CD4-positive, alpha-beta memory T cell (primary cell): Measurements from ENCODE around the gene SLC45A3. TPM values are rescaled to one million over a fixed set of nuclear protein-coding genes. Genes with fewer than 3 reads are reported as not detected.

Experiments
- CTCF ChIA-PET: fragments of 350-600 bp; sonication (Branson Sonifier 250); formaldehyde crosslinking; loops from one replicate; lab custom pipeline; 2021; ENCODE audit warnings: inconsistent platforms; ENCODE audit not compliant: partially characterized antibody; lab: Charles Lee
- POLR2A ChIA-PET: fragments of 350-600 bp; sonication (Branson Sonifier 250); formaldehyde crosslinking; loops from one replicate; lab custom pipeline; 2021; ENCODE audit not compliant: partially characterized antibody; lab: Charles Lee
- DNase-seq, 5 donors: peaks; one replicate each; pipeline versions ENCODE4 v3.0.0 to v3.0.0-alpha.2; 2020 to 2022; ENCODE audit warnings: mixed read lengths in 1 of 5
- H3K27ac ChIP-seq: one replicate; pipeline ENCODE4 v1.7.0; 2013; ENCODE audit warnings: low read depth, low read length
- H3K27me3 ChIP-seq: 2 replicates; pipeline ENCODE4 v1.7.0; 2013; ENCODE audit warnings: mild to moderate bottlenecking, low read length, moderate library complexity; ENCODE audit not compliant: insufficient read depth
- H3K36me3 ChIP-seq: 2 replicates; pipeline ENCODE4 v1.7.0; 2013; ENCODE audit warnings: mild to moderate bottlenecking, low read length, moderate library complexity; ENCODE audit not compliant: insufficient read depth
- H3K4me1 ChIP-seq: 2 replicates; pipeline ENCODE4 v1.7.0; 2013; ENCODE audit warnings: mild to moderate bottlenecking, low read length, moderate library complexity; ENCODE audit not compliant: insufficient read depth
- H3K4me3 ChIP-seq, 2 donors: one replicate each; pipeline ENCODE4 v1.7.0; 2013; ENCODE audit warnings: low read length in 2 of 2, mild to moderate bottlenecking in 1 of 2
- H3K9me3 ChIP-seq, 2 donors: one replicate each; pipeline ENCODE4 v1.7.0; 2013; ENCODE audit warnings: low read length in 2 of 2, control low read depth in 1 of 2; ENCODE audit not compliant: control insufficient read depth in 1 of 2
- H3K27ac Mint-ChIP-seq, 7 donors: one replicate each; pipeline ENCODE4 v1.8.0; 2020 to 2021; ENCODE audit warnings: mixed read lengths in 7 of 7, mild to moderate bottlenecking in 6 of 7, inconsistent platforms in 3 of 7, moderate library complexity in 3 of 7
- H3K27me3 Mint-ChIP-seq, 2 donors: one replicate each; pipeline ENCODE4 v1.8.0; 2020 to 2021; ENCODE audit warnings: mixed read lengths in 2 of 2
- H3K36me3 Mint-ChIP-seq, 2 donors: one replicate each; pipeline ENCODE4 v1.8.0; 2020 to 2021; ENCODE audit warnings: mixed read lengths in 2 of 2, inconsistent platforms in 1 of 2, mild to moderate bottlenecking in 1 of 2
- H3K4me1 Mint-ChIP-seq, 4 donors: one replicate each; pipeline ENCODE4 v1.8.0; 2020 to 2021; ENCODE audit warnings: mixed read lengths in 4 of 4, mild to moderate bottlenecking in 1 of 4
- H3K4me3 Mint-ChIP-seq, 8 donors: one replicate each; pipeline ENCODE4 v1.8.0; 2020 to 2021; ENCODE audit warnings: mixed read lengths in 8 of 8, mild to moderate bottlenecking in 7 of 8, moderate library complexity in 6 of 8, inconsistent platforms in 3 of 8
- H3K9me3 Mint-ChIP-seq, 8 donors: one replicate each; pipeline ENCODE4 v1.8.0; 2020 to 2021; ENCODE audit warnings: mixed read lengths in 8 of 8, mild to moderate bottlenecking in 5 of 8, inconsistent platforms in 3 of 8, moderate library complexity in 1 of 8
- intact Hi-C: fragments of 100-400 bp; cut with micrococcal nuclease; formaldehyde crosslinking; loops from one replicate; pipeline ENCODE4 v1.15.1; 2023
- polyA plus RNA-seq, 2 donors: library from polyadenylated mRNA; unstranded; fragments of 300-500 nt; fragmentation: Illumina TruSeq; gene quantifications; one replicate each; pipeline ENCODE4 v1.2.3, GENCODE V29; 2021
- total RNA-seq, 2 experiments: library from RNA; stranded (reverse); gene quantifications; one replicate each; pipeline ENCODE4 v1.2.3, GENCODE V29; 2021

SLC45A3 gene
- total and polyA plus RNA-seq, 4 experiments from 2014 or later, result 0.09 to 0.19 TPM; not detected in 2

DNA sequence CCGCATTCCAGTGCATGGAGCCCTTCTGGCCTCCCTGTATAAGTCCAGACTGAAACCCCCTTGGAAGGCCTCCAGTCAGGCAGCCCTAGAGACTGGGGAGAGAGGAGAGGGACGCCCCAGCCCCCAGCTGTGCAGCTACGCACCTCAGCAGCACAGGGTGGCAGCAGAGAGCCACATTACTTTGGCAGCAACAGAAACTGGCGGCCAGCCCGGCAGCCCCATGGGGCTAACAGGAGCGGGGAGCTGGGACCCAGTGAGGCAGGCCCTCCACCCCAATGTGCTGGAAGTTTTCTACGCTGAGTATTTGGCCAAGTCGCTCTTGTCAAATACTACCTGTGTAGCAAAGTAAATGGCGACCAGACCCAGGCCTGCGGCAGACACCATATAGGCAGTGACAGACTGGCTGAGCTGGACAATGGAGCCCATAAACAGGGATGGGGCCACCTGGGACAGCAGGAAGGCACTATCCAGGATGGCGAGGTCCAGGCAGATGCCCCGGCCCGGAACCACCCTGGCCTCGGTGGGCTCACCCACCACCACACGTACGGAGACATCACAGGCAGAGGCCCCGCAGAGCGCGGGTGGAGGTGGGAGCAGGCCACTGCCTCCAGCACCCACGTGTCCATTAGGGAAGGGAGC, 21.2 kb downstream of the SLC45A3 start:
- H3K9me3 Mint-ChIP-seq, result no peaks in the 10 kb centered on the region
- ChIA-PET POLR2A (interaction anchor here (1.0 to 4.8 kb wide), 5 partner anchors 27 to 67 kb away, joined by 3 to 47 read pairs (median 5); partner anchors contain the start of gene ELK4), CTCF (interaction anchor here (0.9 to 9.9 kb wide), 58 partner anchors 10 to 464 kb away, joined by 3 to 484 read pairs (median 7); partner anchors contain the start of genes ELK4, RAB29 and SLC45A3)
- Histone ChIP-seq H3K4me3 (no peak overlapping the region), H3K27ac (no peak overlapping the region), H3K36me3 (no peaks in the 10 kb centered on the region), H3K27me3 (no peaks in the 10 kb centered on the region), H3K9me3 (no peaks in the 10 kb centered on the region), H3K4me1 (no peaks in the 10 kb centered on the region)
- H3K36me3 Mint-ChIP-seq, result no peaks in the 10 kb centered on the region
- intact Hi-C loops, result loop anchor here (1.0 to 5.0 kb wide), 3 partner anchors 52 to 448 kb away; no protein-coding TSS in a partner anchor
- peaks cover 0 to 1% of the 10 kb centered on the region in 2 donors for H3K27me3 Mint-ChIP-seq
- no peak overlapping the region for H3K4me3 Mint-ChIP-seq
- H3K27ac Mint-ChIP-seq, result peak overlapping the region in 2 of 7 donors; percentile 41 to 71
- H3K4me1 Mint-ChIP-seq, result peaks cover 0 to 4% (median 2%) of the 10 kb centered on the region in 4 donors
- peak; percentile 58 to 65 (median 63) for DNase-seq

DNA sequence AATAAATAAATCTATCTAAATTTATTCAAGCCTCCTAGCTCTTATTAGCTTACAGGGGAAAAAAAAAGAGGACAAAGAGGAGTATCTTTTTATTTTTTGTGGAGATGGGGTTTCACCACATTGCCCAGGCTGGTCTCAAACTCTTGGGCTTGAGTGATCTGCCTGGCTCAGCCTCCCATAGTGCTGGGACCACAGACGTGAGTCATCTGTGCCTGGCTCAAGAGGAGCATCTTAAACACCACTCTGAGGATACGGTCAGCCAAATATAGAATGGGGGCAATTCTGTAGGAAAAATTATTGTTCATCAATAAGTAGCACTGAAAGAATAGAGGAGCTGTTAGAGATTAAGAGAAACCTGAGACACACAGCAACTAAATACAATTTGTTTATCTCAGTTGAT, 24.1 kb downstream of the SLC45A3 start:
- H3K27me3 Mint-ChIP-seq, result peaks cover 0 to 1% of the 10 kb centered on the region in 2 donors
- no peak overlapping the region for H3K27ac Mint-ChIP-seq
- H3K36me3 Mint-ChIP-seq, result no peaks in the 10 kb centered on the region
- DNase-seq, result no peak
- ChIA-PET CTCF (interaction anchor here (0.7 to 9.9 kb wide), 15 partner anchors 12 to 321 kb away, joined by 3 to 484 read pairs (median 8); partner anchors contain the start of gene ELK4), POLR2A (interaction anchor here (0.9 to 4.8 kb wide), 3 partner anchors 24 to 64 kb away, joined by 3 to 47 read pairs (median 30); partner anchors contain the start of gene ELK4)
- intact Hi-C loops, result loop anchor here (5.0 kb wide), 1 partner anchor 451 kb away; no protein-coding TSS in a partner anchor
- H3K4me1 Mint-ChIP-seq, result peaks cover 0 to 4% (median 2%) of the 10 kb centered on the region in 4 donors
- H3K9me3 Mint-ChIP-seq, result no peaks in the 10 kb centered on the region
- Histone ChIP-seq H3K4me1 (no peaks in the 10 kb centered on the region), H3K36me3 (no peaks in the 10 kb centered on the region), H3K27ac (no peak overlapping the region), H3K9me3 (no peaks in the 10 kb centered on the region), H3K4me3 (no peak overlapping the region), H3K27me3 (no peaks in the 10 kb centered on the region)
- H3K4me3 Mint-ChIP-seq, result no peak overlapping the region

DNA sequence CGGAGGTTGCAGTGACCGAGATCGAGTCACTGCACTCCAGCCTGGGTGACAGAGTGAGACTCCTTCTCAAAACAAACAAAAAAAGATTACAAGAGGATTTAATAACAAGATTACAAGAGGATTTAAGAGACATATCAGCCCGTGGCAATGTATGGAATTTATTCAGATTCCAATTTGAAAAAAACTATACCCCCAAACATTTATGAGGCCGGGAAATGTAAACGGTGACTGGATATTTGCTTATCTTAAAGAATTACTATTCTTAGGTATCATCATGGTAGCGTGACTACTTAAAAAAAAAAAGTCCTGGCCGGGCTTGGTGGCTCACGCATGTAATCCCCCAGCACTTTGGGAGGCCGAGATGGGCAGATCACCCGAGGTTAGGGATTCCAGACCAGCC, 27.3 kb downstream of the SLC45A3 start:
- intact Hi-C loops, result no loop called here
- H3K4me1 ChIP-seq, result no peaks in the 10 kb centered on the region
- no peaks in the 10 kb centered on the region for H3K36me3 ChIP-seq
- H3K4me1 Mint-ChIP-seq, result peaks cover 0 to 2% (median under 1%) of the 10 kb centered on the region in 4 donors
- H3K36me3 Mint-ChIP-seq, result no peaks in the 10 kb centered on the region
- peak overlapping the region in 1 of 7 donors; percentile 41 for H3K27ac Mint-ChIP-seq
- no peak for DNase-seq
- no peaks in the 10 kb centered on the region for H3K9me3 Mint-ChIP-seq
- H3K4me3 Mint-ChIP-seq, result no peak overlapping the region
- H3K4me3 ChIP-seq, result no peak overlapping the region
- no peaks in the 10 kb centered on the region for H3K9me3 ChIP-seq
- ChIA-PET CTCF (interaction anchor here (1.2 to 9.9 kb wide), 5 partner anchors 11 to 122 kb away, joined by 3 to 484 read pairs (median 83); no protein-coding TSS in a partner anchor), POLR2A (no interaction called here)
- H3K27me3 ChIP-seq, result no peaks in the 10 kb centered on the region
- no peaks in the 10 kb centered on the region for H3K27me3 Mint-ChIP-seq
- no peak overlapping the region for H3K27ac ChIP-seq

DNA sequence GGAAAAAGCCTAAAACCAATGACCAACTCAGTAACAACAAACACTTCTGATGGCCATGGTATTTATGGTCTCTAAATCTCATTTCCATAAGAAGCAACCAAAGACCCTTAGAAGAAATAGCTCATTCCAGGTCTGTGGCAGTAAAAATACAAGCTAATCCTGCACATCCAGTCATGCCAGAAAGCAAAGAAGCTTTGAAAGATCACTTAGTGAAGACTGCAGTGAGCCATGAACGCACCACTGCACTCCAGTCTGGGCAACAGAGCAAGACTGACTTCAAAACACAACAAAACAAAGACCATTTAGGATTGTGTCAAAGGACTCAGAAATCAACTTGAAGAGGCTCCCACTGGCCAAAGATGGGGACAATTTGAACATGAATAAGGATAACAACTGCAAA, 30.1 kb downstream of the SLC45A3 start:
- H3K9me3 ChIP-seq, result no peaks in the 10 kb centered on the region
- no peaks in the 10 kb centered on the region for H3K27me3 Mint-ChIP-seq
- H3K27ac Mint-ChIP-seq, result peak overlapping the region in 1 of 7 donors; percentile 24
- H3K9me3 Mint-ChIP-seq, result no peaks in the 10 kb centered on the region
- no peaks in the 10 kb centered on the region for H3K4me1 ChIP-seq
- ChIA-PET POLR2A (interaction anchor here (1.2 kb wide), 1 partner anchor 19 kb away, joined by 3 read pairs; no protein-coding TSS in a partner anchor), CTCF (interaction anchor here (1.5 to 3.3 kb wide), 2 partner anchors 8 to 59 kb away, joined by 6 to 11 read pairs; no protein-coding TSS in a partner anchor)
- no peak overlapping the region for H3K4me3 Mint-ChIP-seq
- DNase-seq, result no peak
- no peak overlapping the region for H3K27ac ChIP-seq
- no peaks in the 10 kb centered on the region for H3K36me3 ChIP-seq
- no peaks in the 10 kb centered on the region for H3K36me3 Mint-ChIP-seq
- intact Hi-C loops, result no loop called here
- H3K4me3 ChIP-seq, result no peak overlapping the region
- no peaks in the 10 kb centered on the region for H3K27me3 ChIP-seq
- no peaks in the 10 kb centered on the region for H3K4me1 Mint-ChIP-seq

DNA sequence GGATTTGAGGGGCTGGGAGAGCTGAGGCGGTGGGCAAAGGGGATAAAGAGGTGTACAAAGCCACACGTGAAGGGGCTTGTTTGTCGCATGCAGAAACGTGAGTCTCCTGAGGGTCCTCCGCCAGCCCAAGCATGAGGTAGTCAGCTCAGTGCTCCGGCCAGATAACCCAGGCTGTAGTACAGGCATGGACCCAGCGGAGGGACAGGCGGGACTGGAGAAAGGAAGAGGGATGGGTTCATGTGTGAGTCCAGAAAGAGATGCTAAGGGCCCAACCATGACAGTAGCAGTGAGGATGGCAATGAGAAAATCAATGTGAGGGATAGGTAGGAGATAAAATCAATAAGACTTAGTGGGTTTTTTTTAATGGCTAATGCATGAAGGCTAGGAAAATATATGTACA, 34.8 kb downstream of the SLC45A3 start:
- no peaks in the 10 kb centered on the region for H3K36me3 Mint-ChIP-seq
- no peak overlapping the region for H3K27ac ChIP-seq
- peak overlapping the region in 1 of 8 donors; percentile 13 for H3K4me3 Mint-ChIP-seq
- H3K27me3 Mint-ChIP-seq, result peaks cover 2 to 4% of the 10 kb centered on the region in 2 donors
- H3K9me3 Mint-ChIP-seq, result no peaks in the 10 kb centered on the region
- no peak overlapping the region for H3K4me3 ChIP-seq
- intact Hi-C loops, result no loop called here
- POLR2A ChIA-PET, result interaction anchor here (0.6 to 0.7 kb wide), 2 partner anchors 9 to 105 kb away, joined by 3 read pairs; partner anchors contain the start of gene NUCKS1
- H3K4me1 Mint-ChIP-seq, result no peaks in the 10 kb centered on the region
- no peak for DNase-seq
- CTCF ChIA-PET, result interaction anchor here (1.8 to 18.5 kb wide), 3 partner anchors 11 to 54 kb away, joined by 5 to 333 read pairs (median 10); no protein-coding TSS in a partner anchor
- H3K9me3 ChIP-seq, result no peaks in the 10 kb centered on the region
- H3K36me3 ChIP-seq, result no peaks in the 10 kb centered on the region
- peak overlapping the region in 1 of 7 donors; percentile 58 for H3K27ac Mint-ChIP-seq
- H3K27me3 ChIP-seq, result no peaks in the 10 kb centered on the region
- no peaks in the 10 kb centered on the region for H3K4me1 ChIP-seq

DNA sequence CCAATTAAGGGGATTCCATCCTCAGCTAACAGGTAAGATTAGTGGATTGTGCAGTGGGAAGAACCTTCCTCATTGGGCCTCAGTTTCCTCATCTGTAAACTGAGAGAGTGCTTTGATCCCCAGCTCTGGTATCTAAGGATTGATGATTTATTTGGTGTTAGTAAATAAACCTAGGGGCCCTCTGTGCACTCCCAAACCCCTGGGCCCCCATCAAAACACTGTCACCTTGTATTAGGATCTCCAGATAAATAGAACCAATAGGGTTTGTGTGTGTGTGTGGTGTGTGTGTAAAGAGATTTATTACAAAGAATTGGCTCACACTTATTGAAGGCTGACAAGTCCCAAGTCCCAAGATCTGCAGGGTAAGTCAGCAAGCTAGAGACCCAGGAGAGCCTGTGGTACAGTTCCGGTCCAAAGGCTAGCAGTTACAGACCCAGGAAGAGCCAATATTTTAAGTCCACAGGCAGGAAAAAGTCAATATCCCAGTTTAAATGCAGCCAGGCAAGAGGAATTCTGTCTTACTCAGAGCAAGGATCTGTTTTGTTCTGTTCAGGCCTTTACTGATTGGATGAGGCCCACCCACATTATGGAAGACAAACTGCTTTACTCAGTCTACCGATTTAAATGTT, 37.5 kb downstream of the SLC45A3 start:
- POLR2A ChIA-PET, result no interaction called here
- Mint-ChIP-seq H3K27me3 (peaks cover 7 to 11% of the 10 kb centered on the region in 2 donors), H3K9me3 (no peaks in the 10 kb centered on the region), H3K27ac (no peak overlapping the region), H3K4me3 (no peak overlapping the region), H3K4me1 (no peaks in the 10 kb centered on the region), H3K36me3 (no peaks in the 10 kb centered on the region)
- H3K4me1 ChIP-seq, result no peaks in the 10 kb centered on the region
- no peaks in the 10 kb centered on the region for H3K36me3 ChIP-seq
- intact Hi-C loops, result no loop called here
- no peak overlapping the region for H3K4me3 ChIP-seq
- no peak for DNase-seq
- H3K27me3 ChIP-seq, result no peaks in the 10 kb centered on the region
- CTCF ChIA-PET, result interaction anchor here (1.0 to 18.5 kb wide), 5 partner anchors 11 to 289 kb away, joined by 3 to 333 read pairs (median 8); partner anchors contain the start of gene ELK4
- no peak overlapping the region for H3K27ac ChIP-seq
- no peaks in the 10 kb centered on the region for H3K9me3 ChIP-seq
